Endothelial cell of umbilical vein (primary cell): ENCODE results near the gene PPFIA3. TPM values are rescaled to one million over a fixed set of nuclear protein-coding genes. Genes with fewer than 3 reads are reported as not detected.

Source experiments
- BruUV-seq: library from RNA; stranded (reverse); fragments of 400-500 nt; replicated peaks from 2 replicates; lab custom pipeline; 2021; lab: Mats Ljungman, UMichigan
- CTCF ChIA-PET: fragments of 300-600, 350-600 bp; sonication (Branson Sonifier 250); formaldehyde crosslinking; loops from one replicate; lab custom pipeline; 2021; ENCODE audit warnings: antibody characterized with exemption, inconsistent platforms; lab: Charles Lee
- POLR2A ChIA-PET: fragments of 300-600, 350-600 bp; sonication (Branson Sonifier 250); formaldehyde crosslinking; loops from one replicate; lab custom pipeline; 2021; ENCODE audit warnings: antibody characterized with exemption, inconsistent platforms; lab: Charles Lee
- DNase-seq: peaks from one replicate; pipeline ENCODE4 v3.0.0-alpha.2; 2011; ENCODE audit warnings: low read depth, low spot score
- FAIRE-seq: peaks from 2 replicates; lab custom pipeline; 2011; peaks lifted over from hg19 to GRCh38; lab: Jason Lieb, UNC
- H2AFZ ChIP-seq: 2 replicates; pipeline ENCODE4 v1.6.0; 2012; ENCODE audit warnings: low read depth, low read length, control low read depth, inconsistent platforms
- H3K27ac ChIP-seq: 2 replicates; pipeline ENCODE4 v1.5.1; 2011; ENCODE audit warnings: low read depth, mild to moderate bottlenecking, control low read depth, low read length, moderate library complexity; ENCODE audit not compliant: insufficient read depth
- H3K27me3 ChIP-seq, 2 experiments: 2 replicates each; pipeline versions ENCODE4 v1.6.0 to v1.6.1; 2011; ENCODE audit warnings: low read length in 2 of 2, mixed read lengths in 1 of 2; ENCODE audit not compliant: control insufficient read depth in 2 of 2, insufficient read depth in 2 of 2
- H3K36me3 ChIP-seq, 2 experiments: 2 replicates in 1 of 2; 3 replicates in 1 of 2; pipeline ENCODE4 v1.5.1; 2011; ENCODE audit warnings: low read length in 2 of 2, mild to moderate bottlenecking in 1 of 2, moderate library complexity in 1 of 2; ENCODE audit not compliant: control insufficient read depth in 2 of 2, insufficient read depth in 2 of 2; ENCODE audit errors: extremely low read depth in 1 of 2
- H3K4me1 ChIP-seq: 3 replicates; pipeline ENCODE4 v1.5.1; 2011; ENCODE audit warnings: mild to moderate bottlenecking, low read length; ENCODE audit not compliant: control insufficient read depth, insufficient read depth; ENCODE audit errors: extremely low read depth
- H3K4me2 ChIP-seq: 2 replicates; pipeline ENCODE4 v1.6.1; 2011; ENCODE audit warnings: low read length, control low read depth, mixed read lengths; ENCODE audit not compliant: insufficient read depth
- H3K4me3 ChIP-seq, 3 experiments: fragments of 200-600 bp in 1 of 3; sonication (generic), shearing (Covaris generic) in 1 of 3; replicated peaks in 1 of 3; 2 replicates each; pipeline ENCODE4 v1.5.1; 2011 to 2016; ENCODE audit warnings: control low read depth in 3 of 3, low read length in 3 of 3, mild to moderate bottlenecking in 2 of 3, inconsistent platforms in 1 of 3, low read depth in 1 of 3, moderate library complexity in 1 of 3; ENCODE audit not compliant: insufficient read depth in 1 of 3
- H3K79me2 ChIP-seq: 2 replicates; pipeline ENCODE4 v1.6.0; 2012; ENCODE audit warnings: low read length, inconsistent platforms; ENCODE audit not compliant: control insufficient read depth, insufficient read depth
- H3K9ac ChIP-seq: replicated peaks from 2 replicates; pipeline ENCODE3; 2011; ENCODE audit warnings: low read length, control low read depth; ENCODE audit not compliant: insufficient read depth; ENCODE audit errors: extremely low read depth
- H3K9me1 ChIP-seq: replicated peaks from 3 replicates; pipeline ENCODE4 v1.6.0; 2011; ENCODE audit warnings: mild to moderate bottlenecking, low read length; ENCODE audit not compliant: control insufficient read depth, insufficient read depth; ENCODE audit errors: extremely low read depth
- H3K9me3 ChIP-seq: replicated peaks from 2 replicates; pipeline ENCODE4 v1.5.1; 2012; ENCODE audit warnings: low read length, inconsistent platforms; ENCODE audit not compliant: control insufficient read depth, insufficient read depth
- H4K20me1 ChIP-seq: replicated peaks from 2 replicates; pipeline ENCODE3; 2011; ENCODE audit warnings: mild to moderate bottlenecking, low read length; ENCODE audit not compliant: control insufficient read depth, insufficient read depth; ENCODE audit errors: extremely low read depth
- EZH2 ChIP-seq: IDR thresholded peaks from 2 replicates; pipeline ENCODE4 v1.6.1; 2012; ENCODE audit warnings: borderline replicate concordance, low read depth, mild to moderate bottlenecking, moderate library complexity, low read length, inconsistent platforms; ENCODE audit not compliant: severe bottlenecking
- FOS ChIP-seq: IDR thresholded peaks from 2 replicates; pipeline ENCODE4 v1.6.1; 2011; ENCODE audit warnings: mild to moderate bottlenecking, low read length, moderate library complexity, borderline replicate concordance; ENCODE audit not compliant: insufficient read depth
- GATA2 ChIP-seq: IDR thresholded peaks from 2 replicates; pipeline ENCODE4 v1.7.0; 2011; ENCODE audit warnings: low read depth, mild to moderate bottlenecking, moderate library complexity, mixed read lengths, low read length; ENCODE audit not compliant: insufficient read length, insufficient read depth
- JUN ChIP-seq: IDR thresholded peaks from 2 replicates; pipeline ENCODE4 v1.6.1; 2011; ENCODE audit warnings: borderline replicate concordance, low read depth; ENCODE audit not compliant: insufficient read length, insufficient read depth
- MYC ChIP-seq: IDR thresholded peaks from one replicate; pipeline ENCODE4 v1.6.1; 2011; ENCODE audit warnings: mild to moderate bottlenecking, low read depth, low read length
- POLR2A ChIP-seq: IDR thresholded peaks from 2 replicates; pipeline ENCODE4 v1.6.1; 2012; ENCODE audit warnings: low read depth, mild to moderate bottlenecking, control low read depth, low read length
- POLR2AphosphoS5 ChIP-seq: IDR thresholded peaks from 2 replicates; pipeline ENCODE4 v1.6.1; 2012; ENCODE audit warnings: low read depth, mild to moderate bottlenecking, control low read depth, low read length, moderate library complexity; ENCODE audit not compliant: insufficient read depth
- dilution Hi-C: fragments of 300-500 bp; cut with MboI; formaldehyde crosslinking; loops from one replicate; pipeline ENCODE4 v1.15.0; 2019; ENCODE audit warnings: low sequenced_read_pairs; ENCODE audit not compliant: extremely low pct_ligation_motif_present
- intact Hi-C: fragments of 100-400 bp; cut with micrococcal nuclease; formaldehyde crosslinking; loops from one replicate; pipeline ENCODE4 v1.10.0; 2022
- polyA plus RNA-seq, 4 experiments: library from polyadenylated mRNA; depleted of rRNA in 3 of 4; stranded (reverse) in 3 of 4; unstranded in 1 of 4; fragments of >200 nt; gene quantifications; 2 replicates each; pipeline versions ENCODE4 v1.2.1 to v1.2.3, GENCODE V29; 2011 to 2012; ENCODE audit warnings: missing spikeins in 1 of 4
- total RNA-seq: library from RNA; stranded (reverse); gene quantifications from 2 replicates; pipeline ENCODE4 v1.2.3, GENCODE V29; 2021
- TF ChIP-seq, protein P1 (sequence below), 2 donors: IDR thresholded peaks; 1 replicate in 1 of 2; 2 replicates in 1 of 2; pipeline ENCODE4 v1.5.1; 2011; ENCODE audit warnings: low read length in 2 of 2, mild to moderate bottlenecking in 2 of 2, moderate library complexity in 2 of 2, control low read depth in 1 of 2, inconsistent platforms in 1 of 2, low read depth in 1 of 2; ENCODE audit not compliant: insufficient read depth in 1 of 2; ENCODE audit errors: extremely low read depth in 1 of 2
- TF ChIP-seq, protein P2 (sequence below): IDR thresholded peaks from 2 replicates; pipeline ENCODE4 v1.6.1; 2011; ENCODE audit not compliant: insufficient read depth, insufficient read length

The PPFIA3 gene
- total and polyA plus RNA-seq, 2 donors (not counting 3 experiments of a cell fraction or from before 2014, with no cell fraction given) = 1.3 to 2.0 TPM

DNA sequence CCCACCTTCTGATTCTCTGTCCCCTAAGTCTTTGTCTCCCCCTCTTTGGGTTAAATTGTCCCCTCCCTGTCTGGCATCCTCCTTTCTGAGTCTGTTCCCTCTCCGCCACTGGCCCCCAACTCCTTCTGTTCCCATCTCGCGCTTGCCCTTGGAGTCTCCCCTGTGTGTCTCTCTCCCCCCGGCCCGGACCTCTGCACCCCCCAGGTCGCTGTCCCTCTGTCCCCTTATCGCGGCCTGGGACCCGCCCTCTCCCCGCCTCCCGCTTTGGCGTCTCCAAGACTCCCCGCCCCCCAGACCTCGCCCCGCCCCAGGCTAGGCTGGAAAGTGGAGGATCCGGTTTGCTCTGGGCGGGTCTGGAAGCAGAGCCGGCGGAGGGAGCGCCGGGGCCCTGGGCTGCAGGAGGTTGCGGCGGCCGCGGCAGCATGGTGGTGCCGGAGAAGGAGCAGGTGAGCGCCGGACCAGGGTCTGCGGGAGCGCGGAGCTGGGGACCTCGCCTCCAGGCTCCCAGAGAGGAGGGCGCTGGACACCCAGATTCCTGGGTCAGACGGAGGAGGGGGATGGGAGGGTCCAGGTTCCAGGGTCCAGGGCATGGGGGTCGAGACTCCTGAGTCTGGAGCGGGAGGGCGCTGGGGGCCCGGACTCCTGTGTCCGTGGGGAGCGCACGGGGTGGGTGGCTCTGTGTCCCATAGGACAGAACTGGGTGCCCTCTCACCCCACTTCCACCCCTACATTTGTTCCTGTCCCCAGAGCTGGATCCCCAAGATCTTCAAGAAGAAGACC is 38.3 kb downstream of the PPFIA3 start, which contains the start of gene TRPM4:
TSS of gene TRPM4 (plus strand) at position 348 of the 780 bp plus-strand sequence. CDS start at position 423, 75 bp downstream.
- Histone ChIP-seq H3K4me3 (peak within 1 kb of the TSS; percentile 79 to 89 (median 88)), H3K9me1 (no peaks in the 10 kb centered on the region), H3K36me3 (no peaks in the 10 kb centered on the region), H3K27me3 (peaks cover 0 to 2% of the 10 kb centered on the region in 2 experiments), H2AFZ (peak within 1 kb of the TSS; percentile 92), H3K79me2 (no peaks in the 10 kb centered on the region), H4K20me1 (no peaks in the 10 kb centered on the region), H3K9ac (peak within 1 kb of the TSS; percentile 61), H3K27ac (peak within 1 kb of the TSS; percentile 8), H3K4me1 (peaks cover 8% of the 10 kb centered on the region), H3K4me2 (peak within 1 kb of the TSS; percentile 60), H3K9me3 (no peaks in the 10 kb centered on the region)
- no TSS peak for BruUV-seq
- POLR2A ChIA-PET = no interaction called here
- CTCF ChIA-PET = interaction anchor here (1.0 to 3.6 kb wide), 2 partner anchors 11 to 41 kb away, joined by 3 to 15 read pairs; no protein-coding TSS in a partner anchor
- intact Hi-C loops (loop anchor here (1.0 to 10.0 kb wide), 2 partner anchors 8 to 163 kb away; partner anchors contain the start of genes GYS1 and RUVBL2), dilution Hi-C loops (no loop called here)
- DNase-seq = peak; percentile 73
- FAIRE-seq = peak; percentile 92
- TF ChIP-seq GATA2 = no peak
- TF ChIP-seq, protein P1, sequence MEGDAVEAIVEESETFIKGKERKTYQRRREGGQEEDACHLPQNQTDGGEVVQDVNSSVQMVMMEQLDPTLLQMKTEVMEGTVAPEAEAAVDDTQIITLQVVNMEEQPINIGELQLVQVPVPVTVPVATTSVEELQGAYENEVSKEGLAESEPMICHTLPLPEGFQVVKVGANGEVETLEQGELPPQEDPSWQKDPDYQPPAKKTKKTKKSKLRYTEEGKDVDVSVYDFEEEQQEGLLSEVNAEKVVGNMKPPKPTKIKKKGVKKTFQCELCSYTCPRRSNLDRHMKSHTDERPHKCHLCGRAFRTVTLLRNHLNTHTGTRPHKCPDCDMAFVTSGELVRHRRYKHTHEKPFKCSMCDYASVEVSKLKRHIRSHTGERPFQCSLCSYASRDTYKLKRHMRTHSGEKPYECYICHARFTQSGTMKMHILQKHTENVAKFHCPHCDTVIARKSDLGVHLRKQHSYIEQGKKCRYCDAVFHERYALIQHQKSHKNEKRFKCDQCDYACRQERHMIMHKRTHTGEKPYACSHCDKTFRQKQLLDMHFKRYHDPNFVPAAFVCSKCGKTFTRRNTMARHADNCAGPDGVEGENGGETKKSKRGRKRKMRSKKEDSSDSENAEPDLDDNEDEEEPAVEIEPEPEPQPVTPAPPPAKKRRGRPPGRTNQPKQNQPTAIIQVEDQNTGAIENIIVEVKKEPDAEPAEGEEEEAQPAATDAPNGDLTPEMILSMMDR (IDR thresholded peaks at IDR 0.05; ENCODE audit: extremely low read depth in 1 of 2, insufficient read depth in 1 of 2, low read depth in 1 of 2, low read length in 2 of 2) = no peak
- peak; percentile 77 for TF ChIP-seq POLR2A
- TF ChIP-seq POLR2AphosphoS5 = peak; percentile 69
- TF ChIP-seq, protein P2, sequence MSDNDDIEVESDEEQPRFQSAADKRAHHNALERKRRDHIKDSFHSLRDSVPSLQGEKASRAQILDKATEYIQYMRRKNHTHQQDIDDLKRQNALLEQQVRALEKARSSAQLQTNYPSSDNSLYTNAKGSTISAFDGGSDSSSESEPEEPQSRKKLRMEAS = no peak
- TF ChIP-seq JUN = no peak
- TF ChIP-seq MYC = no peak
- TF ChIP-seq FOS = no peak
- TF ChIP-seq EZH2 = no peak
